SW480 (cell line): ENCODE results near the gene SRM.

Experiments used
- DNase-seq: peaks from one replicate; pipeline ENCODE4 v3.0.0-alpha.2; 2016; ENCODE audit warnings: low spot score

SRM gene

DNA sequence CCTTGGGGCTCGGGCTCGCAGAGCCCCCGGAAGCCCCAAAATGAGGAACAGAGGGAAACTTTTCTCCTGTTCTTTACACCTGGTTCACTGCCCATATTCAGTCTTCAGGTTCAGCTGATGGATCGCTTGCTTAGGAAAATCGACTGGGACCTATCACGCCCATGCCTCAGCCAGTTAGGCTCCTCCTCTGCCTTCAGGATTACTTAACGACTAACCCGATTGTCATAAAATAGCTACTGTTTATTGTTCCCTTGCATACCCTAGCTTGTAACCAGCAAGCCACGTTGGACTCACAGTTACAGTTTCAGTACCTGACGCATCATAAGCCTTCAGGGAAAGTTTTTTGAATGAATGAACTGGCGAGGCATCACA, 46.7 kb downstream of the SRM start:
- peak; percentile 17 for DNase-seq

DNA sequence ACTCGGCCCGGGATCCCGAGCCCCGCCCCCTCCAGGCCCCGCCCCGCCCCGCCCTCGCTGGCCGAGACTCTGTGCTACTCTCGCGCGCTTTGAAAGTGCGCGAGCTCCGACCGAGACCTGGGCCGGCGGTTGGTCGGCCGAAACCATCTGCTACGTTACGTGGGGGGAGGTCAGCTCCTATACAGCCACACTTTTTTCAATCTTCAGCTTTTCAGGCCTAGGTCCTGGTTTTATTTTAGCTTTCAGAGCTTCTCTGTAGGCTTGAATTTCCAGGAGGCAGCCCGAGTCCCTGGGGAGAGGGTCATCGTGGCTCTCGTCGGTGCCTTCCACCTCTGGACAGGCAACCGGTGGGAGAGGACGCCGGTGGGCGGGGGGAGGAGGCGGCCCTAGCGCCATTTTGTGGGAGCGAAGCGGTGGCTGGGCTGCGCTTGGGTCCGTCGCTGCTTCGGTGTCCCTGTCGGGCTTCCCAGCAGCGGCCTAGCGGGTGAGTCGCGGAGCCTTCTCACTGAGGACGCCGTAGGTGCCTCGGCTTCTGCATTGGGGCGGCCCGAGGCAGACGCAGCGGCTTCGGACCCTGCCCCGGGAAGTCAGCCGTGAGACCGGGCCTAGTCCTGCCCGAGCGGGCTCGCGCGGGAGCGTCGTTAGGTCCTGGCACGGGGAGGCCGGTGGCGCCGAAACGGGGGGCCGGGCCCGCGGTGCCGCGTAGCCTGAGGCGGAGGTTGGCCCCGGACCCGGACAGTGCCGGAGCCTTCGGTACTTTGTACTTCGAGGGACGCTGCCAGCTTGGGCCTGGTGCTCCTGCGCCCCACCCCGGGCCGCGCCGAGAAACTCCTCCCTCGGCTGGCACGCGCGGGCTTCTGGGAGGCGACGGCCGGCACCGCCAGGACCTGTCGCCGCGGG, 47.3 kb downstream of the SRM start, which contains the start of gene TARDBP:
Gene TARDBP (plus strand): TSS at position 395 of the 900 bp plus-strand sequence. CDS start 1,074 bp downstream, outside the sequence.
- peak; percentile 87 for DNase-seq
